ENCODE results near the gene BCR. TPM values are rescaled to one million over a fixed set of nuclear protein-coding genes. Genes with fewer than 3 reads are reported as not detected.

BCR gene
- total RNA-seq, 1 donor from 2014 or later, result 24.3 TPM

- intact Hi-C loops (cut with DNase I), result no loop called here
- DNase-seq (ENCODE audit: low spot score), result peak; percentile 7
Observed at GRCh38 chr22:23235425-23235824, 55.1 kb downstream of the BCR start.

DNA sequence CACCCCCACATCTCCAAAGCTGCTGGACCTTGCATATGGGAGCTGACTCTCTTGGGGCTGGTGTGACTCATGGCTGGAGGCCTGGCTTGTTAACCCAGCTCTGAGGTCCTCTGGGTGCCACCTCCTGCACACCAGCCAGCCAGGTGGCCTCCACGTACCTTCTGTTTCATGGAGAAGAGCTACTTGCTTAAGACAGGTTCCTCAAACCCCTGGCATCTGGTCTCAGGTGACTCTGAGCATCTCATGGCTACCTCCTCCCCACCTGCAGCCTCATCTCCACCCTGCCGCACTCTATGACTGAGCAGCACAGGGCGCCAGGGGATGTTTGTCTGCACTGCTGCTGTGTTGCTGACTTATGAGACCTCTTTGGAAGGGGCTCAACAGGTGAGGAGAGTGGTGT lies 55.7 kb downstream of the BCR start:
- intact Hi-C loops (cut with DNase I), result no loop called here
- DNase-seq (ENCODE audit: low spot score), result no peak

DNA sequence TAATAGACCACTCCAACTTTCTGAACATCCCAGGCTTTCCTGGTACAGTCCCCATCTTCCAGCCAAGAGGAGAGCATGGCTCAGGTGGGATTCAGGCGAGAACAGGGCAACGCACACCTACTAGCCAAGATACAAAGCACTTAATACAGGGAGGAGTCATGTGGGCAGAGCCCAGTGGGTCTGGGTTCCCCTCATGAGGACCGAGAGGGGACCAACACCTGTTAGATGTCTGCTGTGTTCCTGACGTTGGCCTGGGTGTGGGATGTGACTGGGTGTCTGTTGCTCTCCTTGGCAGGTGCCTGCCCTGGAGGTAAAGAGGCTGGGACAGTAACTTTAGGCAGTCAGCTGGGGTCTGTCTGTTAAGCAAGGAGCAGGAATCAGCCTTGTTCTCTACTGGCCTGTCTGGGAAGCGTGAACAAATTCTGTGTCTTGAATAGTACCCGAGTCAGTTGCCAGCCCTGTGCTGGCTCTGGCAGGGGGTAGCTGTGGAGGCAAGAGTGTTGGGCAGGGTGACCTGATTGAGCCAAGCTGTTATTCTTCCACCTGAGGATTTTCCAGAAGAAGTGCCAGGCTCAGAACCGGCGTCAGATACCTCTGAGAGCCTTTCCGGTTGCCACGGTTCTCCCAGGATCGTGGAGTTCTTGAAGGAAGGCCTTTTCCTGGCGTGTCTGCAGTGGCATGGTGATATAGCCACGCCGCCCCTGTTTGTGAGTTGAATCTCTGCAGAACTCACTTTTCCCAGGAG lies 56.3 kb downstream of the BCR start:
- intact Hi-C loops (cut with DNase I), result no loop called here
- DNase-seq (ENCODE audit: low spot score), result no peak

- peak; percentile 83 for DNase-seq (ENCODE audit: low spot score)
- intact Hi-C loops (cut with DNase I), result no loop called here
Observed at GRCh38 chr22:23237201-23237798, 57.0 kb downstream of the BCR start.

DNA sequence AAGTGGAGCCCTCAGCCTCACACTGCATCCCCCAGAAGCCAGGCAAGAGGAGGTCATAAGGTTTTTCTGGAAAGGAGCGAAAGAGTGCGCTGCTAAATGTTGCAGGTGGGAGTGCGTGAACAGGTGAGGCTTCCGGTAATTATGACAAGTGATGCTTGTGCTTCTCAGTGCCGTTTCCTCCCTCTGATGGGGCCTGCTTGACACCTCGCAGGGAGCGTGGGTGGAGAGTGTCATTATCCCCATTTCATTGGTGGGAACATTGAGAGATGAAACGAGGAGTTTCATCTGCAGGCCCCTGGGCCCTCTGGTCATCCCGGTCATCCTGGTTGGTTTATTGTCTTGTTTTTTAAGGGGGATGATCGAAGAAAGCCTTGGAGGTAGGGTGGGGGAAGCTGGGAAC lies 57.5 kb downstream of the BCR start:
- intact Hi-C loops (cut with DNase I), result no loop called here
- no peak for DNase-seq (ENCODE audit: low spot score)

DNA sequence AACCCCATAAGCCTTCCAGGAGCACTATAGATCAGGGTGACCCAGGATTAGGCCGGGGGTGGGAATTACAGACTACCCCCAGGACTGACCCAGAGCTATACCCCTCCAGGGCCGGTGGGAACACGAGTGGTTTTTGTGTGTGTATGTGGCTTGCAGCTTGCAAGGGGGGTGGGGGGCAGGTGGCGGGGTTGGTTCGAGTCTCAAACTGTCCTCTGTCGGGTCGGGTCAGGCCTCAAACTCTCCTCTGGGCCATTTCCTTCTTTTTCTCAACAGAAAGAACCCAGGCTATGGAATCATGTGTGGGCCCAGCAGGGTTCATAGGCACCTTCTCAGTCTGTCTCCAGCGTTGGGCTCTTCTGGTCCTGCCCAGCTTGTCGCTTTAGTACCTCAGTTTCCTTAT lies 58.4 kb downstream of the BCR start:
- intact Hi-C loops (cut with DNase I), result no loop called here
- DNase-seq (ENCODE audit: low spot score), result no peak

- intact Hi-C loops (cut with DNase I), result no loop called here
- no peak for DNase-seq (ENCODE audit: low spot score)
Observed at GRCh38 chr22:23239429-23239828, 59.1 kb downstream of the BCR start.

- DNase-seq (ENCODE audit: low spot score), result no peak
- intact Hi-C loops (cut with DNase I), result no loop called here
Observed at GRCh38 chr22:23240639-23241389, 60.5 kb downstream of the BCR start.

GRCh38 chr22:23241562-23242472 lies 61.5 kb downstream of the BCR start:
- intact Hi-C loops (cut with DNase I), result no loop called here
- DNase-seq (ENCODE audit: low spot score), result no peak

DNA sequence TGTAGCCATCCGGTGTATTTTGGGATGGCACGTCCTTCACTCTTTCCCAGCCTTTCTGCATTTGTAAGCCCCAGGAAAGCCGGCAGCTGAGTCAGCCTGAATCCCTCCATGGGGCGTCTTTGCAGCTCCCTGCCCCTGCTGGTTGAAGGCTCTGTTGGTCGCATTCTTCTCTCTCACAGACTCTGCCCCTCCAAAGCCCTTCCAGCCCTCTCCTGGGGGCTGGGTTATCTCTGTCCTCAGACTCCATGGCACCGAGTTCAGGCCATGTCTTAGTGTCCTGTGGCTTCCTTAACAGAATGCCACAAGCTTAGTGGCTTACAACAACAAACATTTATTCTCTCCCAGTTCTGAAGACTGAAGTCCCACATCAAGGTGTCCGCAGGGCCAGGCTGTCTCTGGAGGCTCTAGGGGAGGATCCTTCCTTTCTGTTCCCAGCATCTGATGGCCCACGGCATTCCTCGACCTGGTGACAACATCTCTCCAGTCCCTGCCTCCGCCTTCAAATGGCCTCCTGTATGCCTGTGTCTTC lies 62.2 kb downstream of the BCR start:
- intact Hi-C loops (cut with DNase I), result no loop called here
- DNase-seq (ENCODE audit: low spot score), result no peak

DNA sequence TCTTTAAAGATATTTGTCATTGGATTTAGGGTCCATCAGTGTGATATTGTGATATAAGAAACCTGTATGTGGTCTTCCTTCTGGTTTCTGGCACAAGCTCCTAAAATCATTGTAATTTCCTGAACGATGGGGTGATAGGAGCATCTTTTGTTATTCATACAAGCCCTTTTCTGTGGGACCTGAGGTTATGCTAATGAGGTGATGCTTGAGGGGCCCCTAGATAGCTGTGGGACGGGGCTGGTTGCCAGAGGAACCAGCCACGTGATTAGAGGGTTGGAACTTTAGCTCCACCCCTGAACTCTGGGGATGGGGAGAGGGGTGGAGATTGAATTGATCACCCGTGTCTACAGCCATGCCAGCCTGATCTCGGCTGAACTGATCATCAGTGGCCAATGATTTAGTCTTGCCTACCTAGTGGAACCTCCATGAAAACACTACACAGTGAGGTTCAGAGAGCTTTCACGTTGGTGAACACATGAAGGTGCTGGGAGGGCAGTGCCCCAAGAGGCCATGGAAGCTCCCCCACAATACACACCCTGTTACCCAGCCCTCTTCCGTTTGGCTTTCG lies 62.8 kb downstream of the BCR start:
- intact Hi-C loops (cut with DNase I), result no loop called here
- no peak for DNase-seq (ENCODE audit: low spot score)

- intact Hi-C loops (cut with DNase I), result no loop called here
- no peak for DNase-seq (ENCODE audit: low spot score)
Observed at GRCh38 chr22:23243859-23244689, 63.8 kb downstream of the BCR start.

- DNase-seq (ENCODE audit: low spot score), result no peak
- intact Hi-C loops (cut with DNase I), result no loop called here
Observed at GRCh38 chr22:23244690-23245044, 64.4 kb downstream of the BCR start.

DNA sequence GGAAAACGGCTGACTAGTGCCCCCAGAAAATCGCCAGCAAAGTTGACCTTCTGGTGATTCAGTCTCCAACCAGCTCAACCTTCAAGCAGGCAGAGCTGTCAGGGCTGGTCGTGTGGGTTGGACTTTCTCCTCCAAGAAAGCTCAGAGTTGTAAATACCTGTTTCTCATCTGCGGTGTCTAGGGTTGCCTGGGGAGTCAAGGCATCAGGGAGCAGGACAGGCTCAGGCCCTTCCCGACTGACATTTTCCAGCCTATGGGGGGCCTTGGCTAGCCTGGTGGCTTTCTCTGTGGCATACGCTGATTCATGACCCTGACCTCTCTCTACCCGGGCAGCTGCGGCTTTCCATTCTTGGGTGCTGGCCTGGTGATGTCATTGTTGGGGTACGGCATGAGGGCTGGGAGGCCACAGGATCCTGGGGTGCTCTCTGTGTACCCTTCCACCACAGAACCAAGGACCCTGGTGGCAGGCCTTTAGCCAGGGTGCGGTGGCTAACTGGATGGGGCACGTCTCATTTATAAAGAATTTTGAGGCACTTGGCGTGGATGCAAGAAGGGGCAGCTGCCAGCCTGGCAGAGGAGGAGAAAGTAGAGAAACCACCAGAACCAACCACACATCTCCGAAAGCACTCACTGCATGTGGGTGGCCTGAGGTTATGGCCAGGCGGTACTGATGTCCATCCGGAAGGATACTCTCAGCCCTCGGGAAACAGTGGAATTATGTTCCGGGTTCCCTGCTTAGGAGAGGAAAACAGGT lies 64.9 kb downstream of the BCR start:
- no peak for DNase-seq (ENCODE audit: low spot score)
- intact Hi-C loops (cut with DNase I), result no loop called here

DNA sequence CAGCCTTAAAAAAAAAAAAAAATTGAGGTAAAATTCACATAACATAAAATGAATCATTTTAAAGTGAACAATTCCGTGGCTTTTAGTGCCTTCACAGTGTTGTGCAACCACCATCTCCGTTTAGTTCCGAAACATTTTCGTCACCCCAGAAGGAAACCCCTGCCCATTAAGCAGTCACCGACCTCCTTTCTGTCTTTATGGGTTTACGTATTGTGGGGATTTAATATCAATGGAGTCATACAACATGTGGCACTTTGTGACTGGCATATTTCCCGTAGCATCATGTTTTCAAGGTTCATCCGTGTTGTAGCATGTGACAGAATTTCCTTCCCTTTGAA lies 65.5 kb downstream of the BCR start:
- DNase-seq (ENCODE audit: low spot score), result no peak
- intact Hi-C loops (cut with DNase I), result no loop called here

DNA sequence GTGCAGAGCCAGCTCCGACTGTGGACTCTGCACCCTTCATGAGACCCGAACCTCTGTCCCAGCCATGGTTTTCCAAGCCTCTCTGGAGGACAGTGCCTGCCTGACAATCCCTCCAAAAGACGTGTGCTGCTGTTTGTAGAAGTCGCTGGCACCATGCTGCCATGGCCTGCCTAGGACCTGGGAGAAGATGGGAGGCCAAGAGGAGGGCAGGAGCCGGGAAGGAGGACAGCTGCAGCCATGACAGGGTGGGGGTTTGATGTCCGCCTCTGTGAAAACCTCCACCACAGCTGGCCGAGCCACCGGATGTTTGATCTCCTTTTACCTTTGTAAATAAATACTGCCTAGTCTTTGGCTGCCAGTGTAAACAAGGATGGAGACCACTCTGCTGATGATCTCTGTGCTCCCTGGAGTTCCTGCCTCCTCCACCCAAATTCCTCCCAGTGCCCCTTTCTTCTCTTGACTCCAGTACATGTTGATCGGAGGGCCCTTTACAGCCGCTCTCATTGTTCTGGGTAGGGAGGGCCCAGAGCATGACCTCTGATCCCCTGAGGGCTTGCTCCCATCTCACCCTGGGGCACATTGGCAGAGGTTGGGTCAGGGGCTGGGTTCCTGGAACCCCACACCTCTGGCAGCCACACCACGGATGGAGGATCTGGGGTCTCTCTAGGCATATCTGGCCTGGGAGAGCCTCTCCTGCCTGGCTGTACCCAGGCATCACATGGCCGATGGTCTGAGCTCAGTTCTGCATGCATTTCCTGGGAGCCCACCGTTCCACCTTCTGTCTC lies 66.9 kb downstream of the BCR start:
- intact Hi-C loops (cut with DNase I), result no loop called here

GRCh38 chr22:23248583-23248982 lies 68.3 kb downstream of the BCR start:
- DNase-seq (ENCODE audit: low spot score), result no peak
- intact Hi-C loops (cut with DNase I), result no loop called here

More for the DNA sequence above, 66.9 kb downstream of the BCR start:
- no peak for DNase-seq (ENCODE audit: low spot score)
